Measurements from ENCODE around the gene CRYL1. TPM values are rescaled to one million over a fixed set of nuclear protein-coding genes. Genes with fewer than 3 reads are reported as not detected.
A peak's percentile ranks its signal among the peaks of the same experiment; 100 is the strongest.

Gene CRYL1
- total RNA-seq, 1 experiment from 2014 or later = 5.9 TPM

GRCh38 chr13:20571676-20572075 lies 46.0 kb upstream of the CRYL1 start:
- TF ChIP-seq EZH2 (IDR thresholded peaks at IDR 0.05; ENCODE audit: borderline replicate concordance, low read depth, low read length, poor library complexity, severe bottlenecking) (no peak), CTCF (conservative IDR thresholded peaks at IDR 0.05; ENCODE audit: low read depth, low read length) (no peak)
- Histone ChIP-seq H3K9me3 (ENCODE audit: low read depth, low read length, poor library complexity, severe bottlenecking) (peaks cover 3% of the 10 kb centered on the region), H3K4me1 (ENCODE audit: insufficient read depth, low read length, poor library complexity, severe bottlenecking) (peaks cover 8% of the 10 kb centered on the region), H3K36me3 (ENCODE audit: insufficient read depth, low read length, poor library complexity, severe bottlenecking) (no peaks in the 10 kb centered on the region), H3K27me3 (replicated peaks; ENCODE audit: insufficient read depth, low read depth, low read length, poor library complexity) (no peaks in the 10 kb centered on the region), H3K27ac (ENCODE audit: low read depth, low read length, poor library complexity, severe bottlenecking) (no peak overlapping the region), H3K4me3 (ENCODE audit: low read depth, low read length, poor library complexity, severe bottlenecking) (no peak overlapping the region)
- intact Hi-C loops (cut with micrococcal nuclease; ENCODE audit: unreplicated experiment) = no loop called here
- ChIA-PET POLR2A (ENCODE audit: low non-redundant PET) (no interaction called here), CTCF (no interaction called here)
- BruUV-seq (replicated peaks) = no TSS peak
- DNase-seq (ENCODE audit: low spot score) = no peak

- peaks cover 8% of the 10 kb centered on the region for H3K4me1 ChIP-seq (ENCODE audit: insufficient read depth, low read length, poor library complexity, severe bottlenecking)
- ChIA-PET POLR2A (ENCODE audit: low non-redundant PET) (no interaction called here), CTCF (no interaction called here)
- H3K27ac ChIP-seq (ENCODE audit: low read depth, low read length, poor library complexity, severe bottlenecking) = no peak overlapping the region
- no peak overlapping the region for H3K4me3 ChIP-seq (ENCODE audit: low read depth, low read length, poor library complexity, severe bottlenecking)
- H3K9me3 ChIP-seq (ENCODE audit: low read depth, low read length, poor library complexity, severe bottlenecking) = peaks cover 4% of the 10 kb centered on the region
- H3K36me3 ChIP-seq (ENCODE audit: insufficient read depth, low read length, poor library complexity, severe bottlenecking) = no peaks in the 10 kb centered on the region
- BruUV-seq (replicated peaks) = no TSS peak
- intact Hi-C loops (cut with micrococcal nuclease; ENCODE audit: unreplicated experiment) = no loop called here
- no peak for TF ChIP-seq EZH2 (IDR thresholded peaks at IDR 0.05; ENCODE audit: borderline replicate concordance, low read depth, low read length, poor library complexity, severe bottlenecking)
- TF ChIP-seq CTCF (conservative IDR thresholded peaks at IDR 0.05; ENCODE audit: low read depth, low read length) = no peak
- no peak for DNase-seq (ENCODE audit: low spot score)
- H3K27me3 ChIP-seq (replicated peaks; ENCODE audit: insufficient read depth, low read depth, low read length, poor library complexity) = no peaks in the 10 kb centered on the region
Observed at GRCh38 chr13:20570517-20570916, 44.9 kb upstream of the CRYL1 start.

- peak overlapping the region; percentile 83 for H3K27ac ChIP-seq (ENCODE audit: low read depth, low read length, poor library complexity, severe bottlenecking)
- H3K27me3 ChIP-seq (replicated peaks; ENCODE audit: insufficient read depth, low read depth, low read length, poor library complexity) = no peaks in the 10 kb centered on the region
- CTCF ChIA-PET = no interaction called here
- DNase-seq (ENCODE audit: low spot score) = no peak
- intact Hi-C loops (cut with micrococcal nuclease; ENCODE audit: unreplicated experiment) = loop anchor here (5.0 kb wide), 1 partner anchor 49 kb away; no protein-coding TSS in a partner anchor
- H3K4me3 ChIP-seq (ENCODE audit: low read depth, low read length, poor library complexity, severe bottlenecking) = peak overlapping the region; percentile 57
- no peak for TF ChIP-seq EZH2 (IDR thresholded peaks at IDR 0.05; ENCODE audit: borderline replicate concordance, low read depth, low read length, poor library complexity, severe bottlenecking)
- no peak for TF ChIP-seq CTCF (conservative IDR thresholded peaks at IDR 0.05; ENCODE audit: low read depth, low read length)
- peaks cover 10% of the 10 kb centered on the region for H3K9me3 ChIP-seq (ENCODE audit: low read depth, low read length, poor library complexity, severe bottlenecking)
- POLR2A ChIA-PET (ENCODE audit: low non-redundant PET) = interaction anchor here (0.5 kb wide), 1 partner anchor 10 kb away, joined by 13 read pairs; no protein-coding TSS in a partner anchor
- BruUV-seq (replicated peaks) = TSS peak; percentile 77
- H3K4me1 ChIP-seq (ENCODE audit: insufficient read depth, low read length, poor library complexity, severe bottlenecking) = peaks cover 8% of the 10 kb centered on the region
- H3K36me3 ChIP-seq (ENCODE audit: insufficient read depth, low read length, poor library complexity, severe bottlenecking) = no peaks in the 10 kb centered on the region
Observed at GRCh38 chr13:20567881-20568528, 42.3 kb upstream of the CRYL1 start.

Data from A673 (cell line).